K562 (cell line): Measurements from ENCODE around the gene NRN1L. TPM values are rescaled to one million over a fixed set of nuclear protein-coding genes. Genes with fewer than 3 reads are reported as not detected.

Experiments used
- ATF6 ChIP-seq: sonication (generic); formaldehyde crosslinking; IDR thresholded peaks from 2 replicates; pipeline ENCODE4 v1.4.0; 2020; ENCODE audit warnings: mild to moderate bottlenecking, missing genetic modification reagents
- CBX8 ChIP-seq: fragments of 200-600 bp; sonication (generic); IDR thresholded peaks from 2 replicates; pipeline ENCODE4 v1.6.1; 2012; ENCODE audit warnings: borderline replicate concordance, mixed run types, low read depth, mild to moderate bottlenecking, moderate library complexity, mixed read lengths, low read length, control low read depth, inconsistent platforms; ENCODE audit not compliant: poor library complexity, severe bottlenecking; ENCODE audit errors: extremely low read depth
- DIDO1 ChIP-seq: fragments of 450-650 bp; IDR thresholded peaks from 2 replicates; pipeline ENCODE4 v1.6.1; 2016; ENCODE audit warnings: low read depth, missing biosample characterization, missing genetic modification characterization
- E2F3 ChIP-seq: fragments of 250-450 bp; sonication (Bioruptor Pico); IDR thresholded peaks from 2 replicates; pipeline ENCODE4 v1.4.0; 2020; ENCODE audit warnings: mild to moderate bottlenecking
- ID3 ChIP-seq, 2 experiments: fragments of 250-450 bp in 1 of 2; fragments of 450-650 bp in 1 of 2; sonication (Bioruptor Pico) in 1 of 2; IDR thresholded peaks; 2 replicates each; pipeline versions ENCODE4 v1.6.1 to v1.8.0; 2016 to 2021; ENCODE audit warnings: mild to moderate bottlenecking in 2 of 2, moderate library complexity in 2 of 2, missing compliant biosample characterization in 1 of 2, missing genetic modification characterization in 1 of 2
- IRF2 ChIP-seq: sonication (generic); formaldehyde crosslinking; IDR thresholded peaks from 2 replicates; pipeline ENCODE4 v1.8.1; 2022; ENCODE audit warnings: mild to moderate bottlenecking, missing genetic modification reagents
- LARP7 ChIP-seq: fragments of 450-650 bp; IDR thresholded peaks from 2 replicates; pipeline ENCODE4 v1.6.1; 2016
- MCM7 ChIP-seq, 2 experiments: fragments of 450-650 bp; IDR thresholded peaks; 2 replicates each; pipeline ENCODE4 v1.6.1; 2016 to 2018
- MED1 ChIP-seq: sonication (generic); formaldehyde crosslinking; IDR thresholded peaks from 2 replicates; pipeline ENCODE4 v1.8.1; 2023; ENCODE audit warnings: missing genetic modification reagents, borderline replicate concordance
- NFXL1 ChIP-seq: fragments of 450-650 bp; formaldehyde crosslinking; IDR thresholded peaks from 2 replicates; pipeline ENCODE4 v1.4.0; 2021; ENCODE audit warnings: mild to moderate bottlenecking
- NONO ChIP-seq, 2 experiments: fragments of 200-400 bp in 1 of 2; fragments of 450-650 bp in 1 of 2; formaldehyde crosslinking in 1 of 2; IDR thresholded peaks; 2 replicates each; pipeline ENCODE4 v1.6.1; 2017; ENCODE audit warnings: low read depth in 2 of 2, mild to moderate bottlenecking in 2 of 2, moderate library complexity in 2 of 2, low read length in 1 of 2
- OTX1 ChIP-seq: fragments of 450-650 bp; formaldehyde crosslinking; IDR thresholded peaks from 2 replicates; pipeline ENCODE4 v1.4.0; 2022; ENCODE audit warnings: mild to moderate bottlenecking
- POLR2A ChIP-seq: fragments of 450-650 bp; conservative IDR thresholded peaks from 2 replicates; pipeline ENCODE4 v1.6.1; 2016
- PURB ChIP-seq: sonication (generic); formaldehyde crosslinking; IDR thresholded peaks from 2 replicates; pipeline ENCODE4 v1.9.0; 2021; ENCODE audit warnings: low read depth, mild to moderate bottlenecking, missing genetic modification reagents
- RBBP5 ChIP-seq: fragments of 200-600 bp; sonication (generic); IDR thresholded peaks from 2 replicates; pipeline ENCODE4 v1.6.1; 2012; ENCODE audit warnings: borderline replicate concordance, mild to moderate bottlenecking, low read length, control low read depth, inconsistent platforms; ENCODE audit not compliant: insufficient read depth, poor library complexity, severe bottlenecking
- RBM34 ChIP-seq: fragments of 200-400 bp; formaldehyde crosslinking; IDR thresholded peaks from 2 replicates; pipeline ENCODE4 v1.6.1; 2018; ENCODE audit warnings: low read length, borderline replicate concordance; ENCODE audit not compliant: insufficient read depth
- RNF2 ChIP-seq: sonication (generic); IDR thresholded peaks from 2 replicates; pipeline ENCODE4 v1.6.1; 2016
- STAT5B ChIP-seq: fragments of 250-450 bp; sonication (Bioruptor Pico); IDR thresholded peaks from 2 replicates; pipeline ENCODE4 v1.8.0; 2021; ENCODE audit warnings: mild to moderate bottlenecking, inconsistent platforms
- TRIM24 ChIP-seq, 2 experiments: fragments of 450-650 bp; IDR thresholded peaks; 2 replicates each; pipeline ENCODE4 v1.6.1; 2016
- ZBTB1 ChIP-seq: sonication (generic); formaldehyde crosslinking; IDR thresholded peaks from 2 replicates; pipeline ENCODE4 v1.8.1; 2023; ENCODE audit warnings: missing genetic modification reagents, low read depth, mild to moderate bottlenecking, borderline replicate concordance
- ZNF217 ChIP-seq: sonication (generic); formaldehyde crosslinking; IDR thresholded peaks from 2 replicates; pipeline ENCODE4 v1.8.0; 2022; ENCODE audit warnings: mild to moderate bottlenecking, missing genetic modification reagents
- ZNF511 ChIP-seq: sonication (generic); formaldehyde crosslinking; IDR thresholded peaks from 2 replicates; pipeline ENCODE4 v1.8.0; 2022; ENCODE audit warnings: mild to moderate bottlenecking, missing genetic modification reagents
- polyA plus RNA-seq, 8 experiments: library from polyadenylated mRNA; depleted of rRNA in 4 of 8; stranded (reverse) in 5 of 8; unstranded in 3 of 8; fragments of >200 nt; fragmentation: Nextera tagmentation in 2 of 8; fragmentation: Illumina TruSeq in 1 of 8; extraction: Ambion mirVana in 2 of 8; extraction: Trizol in 1 of 8; gene quantifications; 2 replicates each; pipeline versions ENCODE4 v1.2.1 to v1.2.3, GENCODE V29; 2011 to 2014; ENCODE audit warnings: inconsistent platforms in 1 of 8, missing spikeins in 1 of 8
- total RNA-seq, 7 experiments: library from RNA; depleted of rRNA in 6 of 7; stranded (reverse); fragments of >200 nt in 6 of 7; fragmentation: Illumina TruSeq in 2 of 7; extraction: Trizol in 2 of 7; gene quantifications; 2 replicates each; pipeline versions ENCODE4 v1.2.1 to v1.2.3, GENCODE V29; 2011 to 2021; ENCODE audit warnings: low replicate concordance in 1 of 7
- TF ChIP-seq, protein P1 (sequence below): fragments of 250-450 bp; sonication (Bioruptor Pico); IDR thresholded peaks from 2 replicates; pipeline ENCODE4 v1.8.0; 2021; ENCODE audit warnings: mild to moderate bottlenecking, moderate library complexity
- TF ChIP-seq, protein P2 (sequence below): IDR thresholded peaks from 2 replicates; pipeline ENCODE4 v1.6.1; 2011; ENCODE audit not compliant: insufficient read length; ENCODE audit errors: extremely low read depth

The NRN1L gene
- total and polyA plus RNA-seq, 9 of the 15 experiments (the other 6 are each of a cell fraction or from before 2014, with no cell fraction given) = 0.22 to 0.86 (median 0.61) TPM; not detected in 5

DNA sequence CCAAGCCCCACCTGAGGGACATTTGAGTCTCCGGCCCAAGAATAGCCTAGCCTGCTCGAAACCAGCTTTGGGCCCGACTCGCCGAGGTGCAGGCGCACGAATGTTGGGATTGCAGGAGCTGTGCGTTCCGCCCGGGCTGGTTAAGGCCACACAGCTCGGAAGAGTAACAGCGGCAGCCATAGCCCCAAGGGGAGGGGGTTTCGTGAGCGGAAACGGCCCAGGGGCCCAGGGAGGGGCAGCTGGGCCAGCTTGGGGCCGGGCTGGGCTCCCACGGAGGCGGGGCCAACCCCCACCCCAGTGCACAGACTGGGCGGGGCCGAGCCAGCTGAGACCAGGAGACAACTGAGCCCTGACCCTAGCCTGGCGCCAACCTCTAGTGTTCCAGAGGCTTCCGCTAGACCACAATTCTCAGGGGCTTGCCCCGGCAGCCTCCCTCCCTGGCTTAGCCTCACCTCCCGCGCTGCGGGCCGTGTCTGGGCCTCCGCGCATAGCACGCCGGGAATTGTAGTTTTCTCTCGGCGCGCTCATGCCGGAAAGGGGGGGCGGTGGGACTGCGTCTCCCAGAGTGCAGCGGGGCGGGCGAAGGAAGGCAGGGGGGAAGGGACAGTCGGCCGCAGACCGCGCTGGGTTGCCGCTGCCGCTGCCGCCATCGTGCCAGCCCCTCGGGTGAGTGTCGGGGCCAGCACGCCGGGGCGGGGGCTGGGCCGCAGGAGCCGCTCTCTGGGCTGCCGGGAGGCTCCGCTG is 38.2 kb upstream of the NRN1L start, which contains the start of gene NUTF2 (continued):
- TF ChIP-seq ID3 (CRISPR knock-in tag; IDR thresholded peaks at IDR 0.05) (no peak), ID3 (tag; IDR thresholded peaks at IDR 0.05) (no peak), E2F3 (CRISPR knock-in tag) (peak; percentile 67; the same call in 1 of the 2 replicates), ZNF217 (CRISPR knock-in tag) (no peak), RNF2 (peak; percentile 88), ZNF511 (CRISPR knock-in tag) (no peak; the same call in none of the 2 replicates), RBBP5 (peak; percentile 69), MED1 (CRISPR knock-in tag) (no peak), MCM7 (IDR thresholded peaks at IDR 0.05) (no peak), NFXL1 (CRISPR knock-in tag) (no peak), POLR2A (peak; percentile 72), PURB (no peak), ZBTB1 (CRISPR knock-in tag) (no peak), IRF2 (CRISPR knock-in tag) (no peak), ATF6 (CRISPR knock-in tag) (no peak), CBX8 (no peak), RBM34 (no peak), TRIM24 (IDR thresholded peaks at IDR 0.05) (no peak), DIDO1 (tag) (peak; percentile 38; the same call in 1 of the 2 replicates), STAT5B (CRISPR knock-in tag) (no peak), OTX1 (CRISPR knock-in tag) (peak; percentile 48; the same call in 1 of the 2 replicates), NONO (IDR thresholded peaks at IDR 0.05; ENCODE audit: low read depth in 2 of 2, low read length in 1 of 2) (peak in 1 of 2 experiments; percentile 77; a peak in 3 of 4 replicates), LARP7 (no peak)
- TF ChIP-seq, protein P1, sequence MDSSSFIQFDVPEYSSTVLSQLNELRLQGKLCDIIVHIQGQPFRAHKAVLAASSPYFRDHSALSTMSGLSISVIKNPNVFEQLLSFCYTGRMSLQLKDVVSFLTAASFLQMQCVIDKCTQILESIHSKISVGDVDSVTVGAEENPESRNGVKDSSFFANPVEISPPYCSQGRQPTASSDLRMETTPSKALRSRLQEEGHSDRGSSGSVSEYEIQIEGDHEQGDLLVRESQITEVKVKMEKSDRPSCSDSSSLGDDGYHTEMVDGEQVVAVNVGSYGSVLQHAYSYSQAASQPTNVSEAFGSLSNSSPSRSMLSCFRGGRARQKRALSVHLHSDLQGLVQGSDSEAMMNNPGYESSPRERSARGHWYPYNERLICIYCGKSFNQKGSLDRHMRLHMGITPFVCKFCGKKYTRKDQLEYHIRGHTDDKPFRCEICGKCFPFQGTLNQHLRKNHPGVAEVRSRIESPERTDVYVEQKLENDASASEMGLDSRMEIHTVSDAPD (CRISPR knock-in tag) = no peak
- TF ChIP-seq, protein P2, sequence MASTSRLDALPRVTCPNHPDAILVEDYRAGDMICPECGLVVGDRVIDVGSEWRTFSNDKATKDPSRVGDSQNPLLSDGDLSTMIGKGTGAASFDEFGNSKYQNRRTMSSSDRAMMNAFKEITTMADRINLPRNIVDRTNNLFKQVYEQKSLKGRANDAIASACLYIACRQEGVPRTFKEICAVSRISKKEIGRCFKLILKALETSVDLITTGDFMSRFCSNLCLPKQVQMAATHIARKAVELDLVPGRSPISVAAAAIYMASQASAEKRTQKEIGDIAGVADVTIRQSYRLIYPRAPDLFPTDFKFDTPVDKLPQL = no peak
